GM21786 (cell line): ENCODE measurements around the gene DLGAP1.
"Not testable (repeated sequence)": the region's sequence is repeated elsewhere in the genome, so short reads cannot be mapped to it uniquely, and the experiment has no call there.

Source experiments
- ATAC-seq: cut with Tn5 transposase; IDR thresholded peaks from one replicate; pipeline ENCODE4 v1.9.1; 2021; ENCODE audit not compliant: unreplicated experiment

DLGAP1 gene

DNA sequence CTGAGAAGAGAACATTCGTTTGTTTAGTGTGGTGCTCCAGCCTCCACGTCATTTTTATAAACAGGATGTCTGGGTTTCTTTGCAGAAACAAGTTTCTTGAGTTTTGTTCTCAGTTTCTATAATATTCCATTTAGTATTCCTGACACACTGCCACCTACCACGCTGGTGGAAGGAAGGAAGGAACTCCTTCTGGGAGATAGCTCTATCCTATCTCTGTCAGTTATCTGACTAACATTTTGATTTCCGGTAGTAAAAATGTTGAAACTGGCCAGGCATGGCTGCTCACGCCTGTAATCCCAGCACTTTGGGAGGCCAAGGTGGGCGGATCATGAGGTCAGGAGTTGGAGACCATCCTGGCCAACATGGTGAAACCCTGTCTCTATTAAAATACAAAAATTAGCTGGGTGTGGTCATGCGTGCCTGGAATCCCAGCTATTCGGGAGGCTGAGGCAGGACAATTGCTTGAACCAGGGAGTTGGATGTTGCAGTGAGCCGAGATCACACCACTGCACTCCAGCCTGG lies 804.5 kb downstream of the DLGAP1 start:
- not testable (repeated sequence) for ATAC-seq

DNA sequence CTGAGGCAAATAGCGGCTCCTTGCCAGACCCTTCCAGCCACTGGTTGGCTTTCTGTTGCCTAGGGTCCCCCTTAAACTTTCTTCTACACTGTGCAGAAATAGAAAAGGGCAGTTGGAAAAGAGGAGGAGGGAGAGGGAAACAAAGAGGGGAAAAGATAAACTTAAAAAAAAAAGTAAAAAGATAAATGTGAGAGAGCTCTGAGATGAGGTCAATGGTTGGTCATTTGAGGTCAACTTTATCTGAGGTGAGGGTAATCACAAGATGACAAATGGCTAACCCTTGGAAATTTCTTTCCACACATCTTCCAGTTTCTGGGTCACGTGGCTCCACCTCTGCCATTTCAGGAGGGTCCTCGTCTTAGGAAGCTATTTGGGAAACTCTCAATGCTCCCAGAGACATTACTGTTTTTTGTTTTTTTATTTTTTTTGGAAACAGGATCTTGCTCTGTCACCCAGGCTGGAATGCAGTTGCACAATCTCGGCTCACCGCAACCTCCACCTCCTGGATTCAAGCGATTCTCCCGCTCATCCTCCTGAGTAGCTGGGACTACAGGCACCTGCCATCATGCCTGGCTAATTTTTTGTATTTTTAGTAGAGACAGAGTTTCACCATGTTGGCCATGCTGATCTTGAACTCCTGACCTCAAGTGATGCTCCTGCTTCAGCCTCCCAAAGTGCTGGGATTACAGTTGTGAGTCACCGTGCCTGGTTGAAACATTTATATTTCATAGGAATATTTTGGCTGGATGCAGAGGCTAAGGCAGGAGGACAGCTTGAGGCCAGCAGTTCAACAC lies 805.3 kb downstream of the DLGAP1 start:
- no peak for ATAC-seq

DNA sequence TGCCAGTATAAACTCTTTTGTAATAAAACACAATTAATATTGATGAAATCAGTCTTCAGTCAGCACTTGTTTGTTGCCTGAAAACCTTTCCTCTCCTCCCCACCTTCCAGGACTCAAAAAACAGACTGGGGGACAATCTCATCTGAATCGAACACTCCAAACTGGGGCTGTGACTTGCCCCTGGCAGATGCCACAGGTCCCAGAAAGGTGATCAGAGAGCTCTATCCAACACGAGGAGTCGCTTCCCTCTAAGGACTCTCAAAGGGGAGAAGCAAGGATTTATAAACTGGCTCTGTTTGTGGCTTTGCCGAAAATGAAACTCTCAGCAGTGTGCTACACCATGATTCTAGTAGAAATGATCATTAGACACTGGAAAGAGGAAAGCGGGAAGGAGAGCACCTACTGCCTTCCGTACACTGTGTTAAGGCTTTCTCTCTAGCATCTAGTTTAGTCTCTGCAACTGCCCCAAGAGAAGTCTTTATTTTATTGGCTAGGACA lies 805.9 kb downstream of the DLGAP1 start:
- ATAC-seq: no peak

DNA sequence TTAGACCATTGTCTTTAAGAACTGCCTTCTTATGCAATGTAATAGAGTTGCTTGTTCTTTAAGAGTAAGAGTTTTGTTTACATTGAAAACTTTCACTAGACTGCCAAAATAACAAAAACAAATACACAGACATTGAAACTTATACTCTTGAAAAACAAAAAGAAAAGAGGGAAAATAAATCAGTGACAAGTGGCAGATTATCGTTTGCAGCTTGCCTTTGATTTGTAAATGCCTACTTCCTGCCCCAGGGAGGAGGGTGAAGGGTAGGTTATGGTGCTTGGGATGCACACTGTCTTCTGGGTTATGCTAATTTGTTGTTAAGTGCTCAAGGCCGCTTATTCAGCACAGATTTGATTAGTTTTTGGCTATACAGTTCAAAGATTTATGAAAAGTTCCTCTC lies 806.5 kb downstream of the DLGAP1 start:
- no peak for ATAC-seq

DNA sequence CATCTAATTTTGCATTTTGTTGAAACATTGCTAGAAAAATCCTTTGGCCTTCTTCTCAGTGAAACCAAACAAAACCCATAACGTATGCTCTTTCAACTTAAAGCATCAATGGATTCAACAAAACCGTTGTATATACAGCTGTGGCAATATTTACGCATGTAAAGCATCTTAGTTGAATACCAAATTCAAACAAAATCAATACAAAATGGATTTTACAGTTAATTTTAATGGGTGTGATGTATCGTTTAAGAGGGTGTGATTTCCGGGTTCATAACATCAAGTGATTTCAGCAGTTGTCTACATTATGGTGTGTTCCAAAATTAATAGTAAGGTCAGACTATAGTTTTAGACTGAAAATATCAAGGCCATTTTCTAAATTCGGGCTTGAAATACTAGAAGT lies 806.9 kb downstream of the DLGAP1 start:
- ATAC-seq: no peak

DNA sequence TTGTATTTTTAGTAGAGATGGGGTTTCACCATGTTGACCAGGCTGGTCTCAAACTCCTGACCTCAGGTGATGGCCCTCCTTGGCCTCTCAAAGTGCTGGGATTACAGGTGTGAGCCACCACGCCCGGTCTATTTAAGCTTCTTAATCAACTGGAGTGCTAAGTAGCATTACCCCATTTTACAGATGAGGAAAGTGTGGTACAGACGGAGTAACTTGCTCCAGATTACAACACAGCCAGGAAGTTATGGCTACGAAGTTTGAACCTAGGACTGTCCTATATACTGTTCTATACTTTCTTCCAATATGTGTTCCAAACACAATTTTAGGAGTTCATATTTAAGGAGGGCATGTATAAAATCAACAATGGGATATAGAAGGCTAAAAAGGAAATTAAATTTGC lies 807.5 kb downstream of the DLGAP1 start:
- no peak for ATAC-seq

DNA sequence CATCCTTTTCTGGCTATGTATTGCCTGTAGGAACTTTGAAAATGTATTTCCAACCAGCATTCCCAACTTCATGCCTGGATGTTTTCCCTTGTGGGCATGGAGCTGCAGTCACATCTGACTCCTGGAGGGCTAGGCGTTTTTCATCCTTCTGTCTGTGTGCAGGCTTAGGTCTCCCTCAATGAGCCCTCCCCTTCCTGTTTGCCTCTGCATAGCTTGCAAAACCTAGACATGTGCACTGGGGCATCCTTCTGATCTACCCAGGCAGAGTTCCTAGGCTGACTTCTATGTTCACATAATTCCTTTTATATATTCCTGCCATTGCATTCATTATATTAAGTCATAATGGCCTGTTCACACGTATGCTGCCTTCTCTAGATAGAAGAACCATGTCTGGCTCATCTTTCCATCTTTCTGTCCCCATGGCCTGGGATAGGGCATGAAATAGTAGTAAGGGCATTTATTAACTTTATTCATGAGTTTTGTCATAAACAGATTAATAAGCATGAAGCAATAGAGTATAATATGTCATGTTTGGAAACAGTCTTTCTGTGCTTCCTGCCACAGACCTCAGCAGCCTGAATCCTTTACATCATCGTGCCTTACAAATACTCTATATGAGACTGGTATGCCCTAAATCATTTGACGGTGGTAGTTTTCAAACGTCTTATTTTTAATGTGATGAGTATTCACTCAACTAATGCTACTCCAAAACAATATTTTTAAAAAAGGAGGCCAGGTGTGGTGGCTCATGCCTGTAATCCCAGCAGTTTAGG lies 809.5 kb downstream of the DLGAP1 start:
- no peak for ATAC-seq

DNA sequence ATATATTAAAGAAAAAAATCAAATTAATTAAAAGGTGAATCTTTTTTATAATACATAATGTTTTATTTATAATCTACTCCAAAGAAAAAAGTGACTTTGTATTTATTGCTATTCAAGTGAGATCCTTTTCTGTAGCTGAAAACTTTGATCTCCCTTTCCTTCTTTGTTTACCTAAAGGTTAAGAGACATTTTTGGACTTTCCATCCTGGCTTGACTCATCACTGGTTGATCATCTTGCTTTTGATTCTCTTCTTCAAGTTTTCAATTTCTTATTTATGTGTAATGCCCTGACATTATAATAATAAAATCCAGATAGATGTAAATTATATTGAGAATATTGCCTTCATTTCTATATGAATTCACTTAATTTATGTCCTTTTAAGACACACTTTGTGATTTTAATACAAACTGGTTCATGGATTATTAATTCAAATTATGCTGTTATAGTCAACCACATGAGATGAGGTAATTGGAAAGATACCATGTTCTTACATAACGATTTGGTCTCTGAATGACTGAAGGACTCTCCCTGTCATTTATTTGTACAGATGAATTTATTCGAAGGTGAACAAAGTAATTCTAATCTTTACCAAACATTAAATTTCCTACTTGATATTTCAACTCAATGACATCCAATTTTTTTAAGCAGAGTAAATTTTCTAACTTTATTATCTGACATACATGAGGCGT lies 820.7 kb downstream of the DLGAP1 start:
- ATAC-seq: no peak

DNA sequence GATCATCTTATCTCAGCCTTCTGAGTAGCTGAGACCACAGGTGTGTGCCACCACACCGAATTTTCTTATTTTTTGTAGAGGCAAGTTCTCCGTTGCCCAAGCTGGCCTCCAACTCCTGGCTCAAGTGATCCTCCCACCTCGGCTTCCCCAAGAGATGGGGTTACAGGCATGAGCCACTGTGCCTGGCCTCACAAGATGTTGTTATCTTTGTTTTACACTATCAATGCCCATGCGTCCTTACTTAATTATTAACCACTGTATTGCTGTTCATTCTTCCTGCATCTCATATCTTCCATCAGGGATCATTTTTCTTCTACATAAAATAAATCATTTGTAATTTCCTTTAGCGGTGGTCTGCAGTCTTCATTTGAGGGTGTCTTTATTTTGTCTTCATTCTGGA lies 823.2 kb downstream of the DLGAP1 start:
- ATAC-seq: no peak

DNA sequence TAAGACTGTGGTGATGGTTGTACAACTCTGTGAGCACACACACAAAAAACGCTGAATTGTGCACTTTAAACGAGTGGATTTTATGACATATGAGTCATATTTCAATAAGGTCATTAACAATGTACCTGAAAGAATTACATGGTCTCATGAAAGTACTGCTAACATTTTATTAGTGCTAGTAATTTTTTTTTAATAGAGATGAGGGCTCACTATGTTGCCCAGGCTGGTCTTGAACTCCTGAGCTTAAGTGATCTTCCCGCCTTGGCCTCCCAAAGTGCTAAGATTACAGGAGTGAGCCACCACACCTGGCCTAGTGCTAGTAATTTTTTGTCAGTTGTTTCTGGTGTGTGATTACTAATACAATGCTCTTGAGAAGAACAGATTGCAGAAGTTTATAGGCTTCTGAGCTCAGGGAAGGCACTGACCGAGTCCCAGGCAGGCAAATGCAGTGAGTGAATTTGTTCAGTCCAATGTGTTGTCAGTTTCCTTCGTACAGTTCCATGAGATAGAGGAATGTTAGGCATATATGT lies 828.1 kb downstream of the DLGAP1 start:
- no peak for ATAC-seq

DNA sequence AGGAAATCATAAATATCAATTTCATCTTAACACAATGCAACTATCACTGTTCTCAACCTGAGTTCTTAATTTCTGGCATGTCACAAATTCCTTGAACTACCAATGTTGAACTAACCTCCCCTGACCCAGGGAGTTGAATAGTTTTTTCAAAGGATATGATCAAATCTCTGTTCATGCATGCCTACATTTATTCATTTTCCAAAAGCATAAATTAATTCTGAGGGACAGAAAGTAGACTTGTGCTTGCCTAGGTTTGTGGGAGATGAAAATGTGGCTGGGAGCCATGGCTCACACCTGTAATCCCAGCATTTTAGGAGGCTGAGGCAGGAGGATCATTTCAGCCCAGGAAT lies 829.4 kb downstream of the DLGAP1 start:
- no peak for ATAC-seq

DNA sequence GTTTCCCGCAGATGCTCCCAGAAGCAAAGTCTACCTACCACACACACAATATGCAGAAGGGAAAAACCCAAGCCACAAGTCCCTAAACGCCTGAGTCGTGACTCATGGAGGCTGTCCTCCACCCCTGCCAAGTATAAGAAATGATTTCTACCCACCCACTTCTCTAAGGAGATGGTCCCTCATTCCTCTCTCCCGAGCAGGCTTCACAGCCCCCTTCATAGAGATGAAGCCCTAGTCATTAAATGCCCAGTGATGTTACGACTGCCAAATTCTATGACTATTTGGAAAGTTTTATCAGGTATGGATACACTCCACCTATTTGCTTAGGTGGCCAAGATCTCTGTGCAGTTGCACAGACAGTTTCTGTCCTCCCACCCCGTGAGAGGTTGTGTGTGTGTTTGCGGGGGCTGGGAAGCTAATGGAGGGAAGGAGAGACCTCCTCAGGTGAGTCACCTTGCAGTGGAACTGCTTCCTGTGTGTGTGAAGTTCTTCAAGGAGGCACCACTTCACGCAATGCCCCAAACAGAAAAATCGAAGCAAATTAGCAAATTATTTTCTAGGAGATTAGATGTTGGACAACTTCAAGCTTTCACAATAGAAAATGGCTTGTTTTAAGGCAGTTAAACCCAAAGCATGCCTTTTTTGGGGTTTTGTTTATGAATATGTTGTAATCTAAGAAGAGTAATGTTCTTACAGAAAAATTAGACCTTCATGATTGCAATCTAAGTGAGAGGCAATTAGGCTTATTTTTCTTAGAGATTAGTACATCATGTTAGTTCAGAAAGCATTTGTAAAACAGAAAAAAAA lies 830.0 kb downstream of the DLGAP1 start:
- ATAC-seq: peak; percentile 72

DNA sequence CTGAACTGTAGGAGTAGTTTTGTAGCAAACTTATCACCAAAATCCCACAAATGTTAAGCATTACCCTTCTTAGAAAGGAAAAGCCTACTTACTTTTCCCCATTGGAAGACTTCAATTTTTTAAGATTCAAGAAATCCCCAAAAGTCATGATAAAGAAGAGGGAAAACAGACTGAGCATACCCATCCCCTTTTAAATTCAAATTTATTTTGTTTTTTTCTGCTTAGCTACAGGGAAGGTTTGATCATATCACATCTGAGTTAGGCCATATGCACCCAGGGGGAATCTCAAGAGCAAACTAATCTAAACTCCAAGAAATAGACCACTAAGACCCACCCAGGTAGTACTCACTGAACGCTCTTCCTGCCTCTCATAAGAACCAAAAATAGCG lies 830.6 kb downstream of the DLGAP1 start:
- no peak for ATAC-seq

DNA sequence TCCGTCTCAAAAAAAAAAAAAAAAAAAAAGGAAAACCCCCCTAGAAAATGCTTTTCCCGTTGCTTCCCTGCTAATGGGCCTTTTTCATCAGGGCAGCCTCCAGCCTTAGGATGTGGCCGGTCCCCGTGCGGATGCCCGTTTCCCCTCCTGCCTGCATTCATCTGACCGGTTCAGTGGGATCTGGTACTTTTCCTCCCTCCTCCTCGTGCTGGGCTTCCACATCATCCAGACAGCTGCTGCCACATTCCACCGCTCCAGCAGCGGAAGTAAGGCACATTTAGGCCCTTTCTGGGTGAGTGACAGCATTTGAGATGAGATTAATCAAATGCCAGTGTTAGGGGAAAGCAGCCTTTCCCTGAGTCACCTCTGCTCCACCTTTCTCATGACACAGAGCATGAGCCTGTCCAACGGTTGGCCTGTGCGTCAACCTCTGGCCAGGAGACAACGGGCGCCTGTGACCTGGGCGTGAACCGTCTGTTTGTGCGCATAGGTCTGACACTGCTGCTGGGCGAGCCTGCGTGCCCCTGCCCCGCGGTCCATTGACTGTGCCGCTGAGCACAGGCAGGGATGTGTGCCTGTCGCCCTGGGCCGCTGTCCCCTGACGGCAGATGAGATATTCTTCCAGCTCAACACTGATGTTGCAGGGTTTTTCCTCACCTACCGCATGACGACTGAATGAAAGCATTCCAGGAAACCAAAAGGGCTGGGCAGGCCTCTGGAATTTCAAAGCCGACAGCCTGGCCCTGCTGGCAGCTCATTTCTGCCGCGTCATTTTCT lies 831.1 kb downstream of the DLGAP1 start:
- ATAC-seq: no peak

DNA sequence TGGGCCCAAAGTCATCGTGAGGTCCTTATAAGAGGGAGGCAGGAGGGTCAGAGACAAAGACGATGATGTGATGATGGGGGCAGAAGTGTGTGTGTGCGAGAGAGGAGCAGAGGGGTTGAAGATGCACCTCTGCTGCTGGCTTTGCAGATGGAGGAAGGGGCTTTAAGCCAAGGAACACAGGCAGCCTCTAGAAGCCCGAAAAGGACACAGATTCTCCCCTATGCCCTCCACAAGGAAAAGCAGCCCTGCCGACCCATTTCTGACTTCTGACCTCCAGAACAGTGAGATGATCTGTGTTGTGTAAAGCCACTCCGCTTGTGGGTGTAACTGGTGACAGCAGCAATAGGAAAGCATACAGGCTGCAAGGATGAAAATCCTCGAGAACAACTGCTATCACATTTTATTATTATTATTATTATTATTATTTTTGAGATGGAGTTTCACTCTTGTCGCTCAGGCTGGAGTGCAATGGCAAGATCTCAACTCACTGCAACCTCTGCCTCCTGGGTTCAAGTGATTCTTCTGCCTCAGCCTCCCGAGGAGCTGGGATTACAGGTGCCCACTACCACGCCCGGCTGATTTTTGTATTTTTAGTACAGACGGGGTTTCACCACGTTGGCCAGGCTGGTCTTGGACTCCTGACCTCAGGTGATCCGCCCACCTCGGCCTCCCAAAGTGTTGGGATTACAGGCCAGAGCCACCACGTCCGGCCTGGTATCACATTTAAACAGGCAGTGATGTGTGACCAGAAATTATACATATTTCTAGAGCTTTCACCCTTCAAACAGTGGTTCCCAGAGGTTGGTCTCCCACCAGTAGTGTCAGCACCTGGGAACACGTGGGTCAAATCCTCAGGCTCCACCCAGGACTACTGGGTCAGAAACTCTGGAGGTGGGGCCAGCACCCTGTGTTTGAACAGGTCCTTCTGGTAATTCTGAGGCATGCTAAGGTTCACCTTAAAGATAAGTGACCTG lies 834.7 kb downstream of the DLGAP1 start:
- no peak for ATAC-seq

DNA sequence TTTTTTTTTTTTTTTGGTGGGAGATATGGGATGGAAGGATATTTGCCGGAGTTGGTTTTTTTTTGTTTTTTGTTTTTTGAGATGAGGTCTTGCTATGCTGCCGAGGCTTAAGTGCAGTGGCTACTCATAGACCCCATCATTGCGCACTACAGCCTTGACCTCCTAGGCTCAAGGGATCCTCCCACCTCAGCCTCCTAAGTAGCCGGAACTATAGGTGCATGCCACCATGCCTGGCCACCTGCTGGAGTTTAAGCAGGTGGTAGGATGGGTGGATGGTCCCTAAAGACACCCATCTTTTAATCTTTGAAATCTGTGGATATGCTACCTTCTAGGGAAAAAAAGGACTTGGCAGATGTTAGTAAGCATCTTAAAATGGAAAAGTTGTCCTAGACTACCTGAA lies 835.4 kb downstream of the DLGAP1 start:
- ATAC-seq: no peak

DNA sequence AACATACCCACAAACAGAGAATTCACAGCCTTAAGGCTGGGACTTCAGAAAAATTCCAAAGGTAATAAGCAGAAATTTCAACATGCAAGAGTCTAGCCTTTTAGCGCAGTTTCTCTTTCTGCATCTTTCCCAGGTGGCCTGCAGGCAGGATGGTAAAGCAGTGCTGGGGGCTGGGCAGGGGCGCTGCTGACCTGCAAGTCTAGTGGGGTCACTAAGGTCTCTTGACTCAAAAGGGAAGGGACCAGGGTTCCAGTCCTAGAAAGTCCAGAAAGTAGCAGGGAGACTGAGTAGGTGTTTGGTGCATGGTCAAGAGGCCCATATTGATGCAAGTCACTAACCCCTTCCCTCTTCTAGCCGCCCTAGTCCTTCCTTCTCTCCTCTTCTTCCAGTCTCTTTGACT lies 835.9 kb downstream of the DLGAP1 start:
- no peak for ATAC-seq

DNA sequence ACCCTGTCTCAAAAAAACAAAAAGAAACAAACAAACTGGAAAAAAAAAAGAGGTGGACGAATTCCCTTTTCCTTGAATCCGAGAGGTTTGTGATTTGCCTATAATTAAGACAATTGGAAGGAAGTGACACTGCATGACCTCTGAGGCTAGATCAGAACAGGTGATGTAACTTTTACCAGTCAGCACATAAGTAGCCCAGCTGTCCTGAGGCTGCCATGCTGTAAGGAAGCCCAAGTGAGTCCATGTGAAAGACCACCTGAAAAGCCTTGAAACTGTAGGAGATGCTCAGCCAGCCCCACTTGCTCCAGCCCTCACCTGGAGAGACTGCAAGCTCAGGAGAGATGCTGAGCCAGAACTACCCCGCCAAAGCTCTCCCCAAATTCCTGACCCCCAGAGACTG lies 838.4 kb downstream of the DLGAP1 start:
- ATAC-seq: no peak

DNA sequence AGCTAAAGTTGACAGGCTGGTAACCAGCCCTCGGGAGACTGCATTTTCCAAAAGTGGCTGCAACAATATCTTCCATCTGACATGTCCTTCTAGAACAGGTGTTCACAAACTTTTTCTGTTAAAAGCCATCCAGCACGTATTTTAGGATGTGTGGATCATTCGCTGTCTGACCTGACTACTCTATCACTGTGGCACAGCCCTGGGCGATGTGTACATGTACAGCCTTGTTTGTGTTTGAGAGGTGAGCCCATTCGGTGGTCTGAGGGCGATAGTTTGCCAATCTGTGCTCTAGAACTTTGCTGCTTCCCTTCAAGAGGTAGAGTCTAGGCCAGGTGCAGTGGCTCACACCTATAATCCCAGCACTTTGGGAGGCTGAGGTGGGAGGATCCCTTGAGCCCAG lies 839.0 kb downstream of the DLGAP1 start:
- no peak for ATAC-seq
